Mucosa of descending colon (tissue), 3 donors: ENCODE data around the gene ACTR8. TPM values are rescaled to one million over a fixed set of nuclear protein-coding genes. Genes with fewer than 3 reads are reported as not detected.
"Not testable (repeated sequence)": the region's sequence is repeated elsewhere in the genome, so short reads cannot be mapped to it uniquely, and the experiment has no call there.

ENCODE experiments used
- ATAC-seq: fragments of 200-7000 bp; cut with Tn5 transposase; one replicate; pipeline ENCODE4 v1.9.1; 2020; ENCODE audit warnings: mild to moderate bottlenecking, moderate library complexity
- DNase-seq, 3 donors: peaks; one replicate each; pipeline ENCODE4 v3.0.0-alpha.2; 2020
- H3K36me3 ChIP-seq: fragments of 200-600 bp; one replicate; pipeline ENCODE4 v1.8.0; 2021; ENCODE audit warnings: low read depth, mild to moderate bottlenecking
- H3K4me1 ChIP-seq: fragments of 200-600 bp; one replicate; pipeline ENCODE4 v1.8.0; 2021; ENCODE audit warnings: low read depth, mild to moderate bottlenecking
- H3K4me3 ChIP-seq: fragments of 200-600 bp; one replicate; pipeline ENCODE4 v1.8.0; 2021; ENCODE audit warnings: mild to moderate bottlenecking
- H3K9me3 ChIP-seq: fragments of 200-600 bp; one replicate; pipeline ENCODE4 v1.8.0; 2021; ENCODE audit warnings: mild to moderate bottlenecking
- CTCF ChIP-seq: fragments of 200-600 bp; IDR thresholded peaks from one replicate; pipeline ENCODE4 v1.8.0; 2022; ENCODE audit warnings: antibody characterized with exemption, mild to moderate bottlenecking
- intact Hi-C, 2 donors: fragments of 100-400 bp; cut with DNase I in 1 of 2; cut with micrococcal nuclease in 1 of 2; formaldehyde crosslinking; loops; one replicate each; pipeline versions ENCODE4 v1.11.0 to v1.11.1; 2022; cut with DNase I, micrococcal nuclease
- long read RNA-seq, 2 donors: library from polyadenylated mRNA; unstranded; transcript quantifications; one replicate each; pipeline ENCODE4 v2.0.0, GENCODE V29; 2019 to 2021
- total RNA-seq, 3 donors: library from RNA; stranded (reverse); fragmentation: NEBNext Ultra II Directional in 2 of 3; extraction: Animal tissue kit (Norgen Biotek cat#: 25700) in 2 of 3; gene quantifications; one replicate each; pipeline versions ENCODE4 v1.2.1 to v1.2.4, GENCODE V29; 2021 to 2023
- donor health status: DM: no; HTN: no; CAD: no; lungs with moderate emphysema.
- donor health status: DM: no; HTN: no; CAD: no.
- donor health status: DM: no; HTN: yes; CAD: no.

The ACTR8 gene
- total RNA-seq, result 10 to 100 TPM; 29.1 to 36.0 (median 34.1) TPM
- long read RNA-seq, donor 1, transcript ACTR8-201 (13 exons, 3,629 nt), result major isoform, 10 of 16 reads
- long read RNA-seq, donor 1, partial matches to known transcripts, result 2 of 16 reads
- long read RNA-seq, donor 1, other reads (novel, unspliced or antisense), result 4 of 16 reads
- long read RNA-seq, donor 2, transcript ACTR8-201 (13 exons, 3,629 nt), result major isoform, 7 of 9 reads
- long read RNA-seq, donor 2, partial matches to known transcripts, result 1 of 9 reads
- long read RNA-seq, donor 2, other reads (novel, unspliced or antisense), result 1 of 9 reads

- peaks cover 10% of the 10 kb centered on the region for H3K4me1 ChIP-seq
- ATAC-seq, result peak; percentile 98
- intact Hi-C loops, result no loop called here
- DNase-seq, result peak; percentile 84 to 92 (median 90)
- peaks cover 7% of the 10 kb centered on the region for H3K36me3 ChIP-seq
- H3K9me3 ChIP-seq, result no peaks in the 10 kb centered on the region
- no peak for TF ChIP-seq CTCF
- peak within 1 kb of the TSS; percentile 76 for H3K4me3 ChIP-seq
Measured at GRCh38 chr3:53881691-53882593, at the start of gene ACTR8. Gene ACTR8, minus strand, starts transcription at chr3:53882152. Its CDS starts 51 bp downstream, at chr3:53882101.

GRCh38 chr3:53927208-53927872 lies 45.4 kb upstream of the ACTR8 start:
- H3K4me1 ChIP-seq, ATAC-seq, H3K36me3 ChIP-seq, H3K9me3 ChIP-seq, H3K4me3 ChIP-seq, intact Hi-C loops: not testable (repeated sequence)
- DNase-seq, result peak; percentile 50 to 68 (median 55)

GRCh38 chr3:53921296-53921695 lies 39.3 kb upstream of the ACTR8 start:
- peak; percentile 67 for ATAC-seq
- peak in 1 of 3 donors; percentile 57 for DNase-seq
- H3K36me3 ChIP-seq, result no peaks in the 10 kb centered on the region
- intact Hi-C loops, result no loop called here
- H3K9me3 ChIP-seq, result no peaks in the 10 kb centered on the region
- no peak overlapping the region for H3K4me3 ChIP-seq
- peak; percentile 18 for TF ChIP-seq CTCF
- H3K4me1 ChIP-seq, result no peaks in the 10 kb centered on the region

- no peak for ATAC-seq
Measured at GRCh38 chr3:53919741-53920140, 37.8 kb upstream of the ACTR8 start.

GRCh38 chr3:53913401-53913800 lies 31.4 kb upstream of the ACTR8 start:
- Histone ChIP-seq H3K4me3 (no peak overlapping the region), H3K36me3 (no peaks in the 10 kb centered on the region), H3K4me1 (no peaks in the 10 kb centered on the region), H3K9me3 (no peaks in the 10 kb centered on the region)
- intact Hi-C loops, result no loop called here
- DNase-seq (no peak), ATAC-seq (peak; percentile 62)
- no peak for TF ChIP-seq CTCF

More at GRCh38 chr3:53919741-53920140, 37.8 kb upstream of the ACTR8 start:
- Histone ChIP-seq H3K4me3 (no peak overlapping the region), H3K36me3 (no peaks in the 10 kb centered on the region), H3K9me3 (no peaks in the 10 kb centered on the region), H3K4me1 (no peaks in the 10 kb centered on the region)
- DNase-seq, result no peak
- no peak for TF ChIP-seq CTCF
- intact Hi-C loops, result no loop called here
